ENCODE results near the gene RAD9A.

RAD9A gene

GRCh38 chr11:67353317-67354074 is 38.3 kb upstream of the RAD9A start, which contains the start of gene POLD4 (continued):
- TF ChIP-seq GLIS1 (tag by site-specific recombination; IDR thresholded peaks at IDR 0.05): peak; percentile 75
- no peak for TF ChIP-seq ZNF10 (tag by site-specific recombination; IDR thresholded peaks at IDR 0.05)
- TF ChIP-seq ZBTB11 (tag by site-specific recombination; conservative IDR thresholded peaks at IDR 0.05; ENCODE audit: low read depth): peak; percentile 72
- no peak for TF ChIP-seq ZNF792 (tag by site-specific recombination; IDR thresholded peaks at IDR 0.05)
- peak; percentile 79 for TF ChIP-seq ZIC2 (tag by site-specific recombination; IDR thresholded peaks at IDR 0.05)
- no peak for TF ChIP-seq MYNN (tag by site-specific recombination; IDR thresholded peaks at IDR 0.05; ENCODE audit: borderline replicate concordance)
- no peak for TF ChIP-seq ZNF747 (tag by site-specific recombination; IDR thresholded peaks at IDR 0.05)
- peak; percentile 86 for TF ChIP-seq KLF8 (tag by site-specific recombination; IDR thresholded peaks at IDR 0.05)
- peak; percentile 33; the same call in 1 of the 2 replicates for TF ChIP-seq SP7 (tag by site-specific recombination; IDR thresholded peaks at IDR 0.05)
- TF ChIP-seq PRDM10 (tag by site-specific recombination; IDR thresholded peaks at IDR 0.05): peak; percentile 64
- peak; percentile 92 for TF ChIP-seq KLF10 (tag by site-specific recombination; IDR thresholded peaks at IDR 0.05)
- peak; percentile 39; the same call in 1 of the 2 replicates for TF ChIP-seq YY2 (tag by site-specific recombination; IDR thresholded peaks at IDR 0.05)
- no peak for TF ChIP-seq ZNF133 (tag by site-specific recombination; IDR thresholded peaks at IDR 0.05)
- peak; percentile 55; the same call in 1 of the 2 replicates for TF ChIP-seq ZXDB (tag by site-specific recombination; IDR thresholded peaks at IDR 0.05)
- peak; percentile 40; the same call in 1 of the 2 replicates for TF ChIP-seq FEZF1 (tag by site-specific recombination; IDR thresholded peaks at IDR 0.05)
- peak; percentile 97 for TF ChIP-seq SP2 (tag by site-specific recombination; IDR thresholded peaks at IDR 0.05)
- no peak for TF ChIP-seq ZNF280D (tag by site-specific recombination; IDR thresholded peaks at IDR 0.05)
- peak; percentile 35; the same call in 1 of the 2 replicates for TF ChIP-seq PRDM1 (tag by site-specific recombination; IDR thresholded peaks at IDR 0.05)
- TF ChIP-seq HIC1 (tag by site-specific recombination; IDR thresholded peaks at IDR 0.05): peak; percentile 15
- peak; percentile 81 for TF ChIP-seq ZNF366 (tag by site-specific recombination; conservative IDR thresholded peaks at IDR 0.05)
- TF ChIP-seq ZNF426 (tag by site-specific recombination; IDR thresholded peaks at IDR 0.05): no peak
- TF ChIP-seq ZNF621 (tag by site-specific recombination; IDR thresholded peaks at IDR 0.05): no peak
- peak; percentile 47; the same call in 1 of the 2 replicates for TF ChIP-seq KLF16 (tag by site-specific recombination; IDR thresholded peaks at IDR 0.05)
- TF ChIP-seq ZNF513 (tag by site-specific recombination; IDR thresholded peaks at IDR 0.05): peak; percentile 68; the same call in 1 of the 2 replicates
- TF ChIP-seq ZNF335 (tag by site-specific recombination; conservative IDR thresholded peaks at IDR 0.05): peak; percentile 98

All from HEK293 (cell line).